ENCODE measurements around the gene POGLUT3.
A peak's percentile ranks its signal among the peaks of the same experiment; 100 is the strongest.

POGLUT3 gene

GRCh38 chr11:108472681-108473080 lies 25.5 kb downstream of the POGLUT3 start:
- ATAC-seq, result no peak

GRCh38 chr11:108468478-108468864 lies 29.7 kb downstream of the POGLUT3 start:
- ATAC-seq, result no peak

More at GRCh38 chr11:108472681-108473080, 25.5 kb downstream of the POGLUT3 start:
- TF ChIP-seq POU6F1 (CRISPR knock-in tag; IDR thresholded peaks at IDR 0.05; ENCODE audit: borderline replicate concordance, low read depth), result no peak
- TF ChIP-seq RARB (CRISPR knock-in tag; IDR thresholded peaks at IDR 0.05), result no peak
- no peak for TF ChIP-seq CSRNP3 (CRISPR knock-in tag; IDR thresholded peaks at IDR 0.05)
- TF ChIP-seq GLIS3 (CRISPR knock-in tag; IDR thresholded peaks at IDR 0.05), result no peak
- TF ChIP-seq PPARA (CRISPR knock-in tag; IDR thresholded peaks at IDR 0.05; ENCODE audit: borderline replicate concordance), result no peak
- TF ChIP-seq ZNF8 (CRISPR knock-in tag; IDR thresholded peaks at IDR 0.05), result no peak
- TF ChIP-seq TOX (CRISPR knock-in tag; IDR thresholded peaks at IDR 0.05; ENCODE audit: borderline replicate concordance), result no peak
- no peak for TF ChIP-seq BACH2 (CRISPR knock-in tag; IDR thresholded peaks at IDR 0.05; ENCODE audit: borderline replicate concordance)
- TF ChIP-seq ZNF70 (CRISPR knock-in tag; IDR thresholded peaks at IDR 0.05), result no peak

GRCh38 chr11:108467091-108467823 lies 30.9 kb downstream of the POGLUT3 start, which contains the start of gene C11orf65:
Gene C11orf65 (minus strand): TSS chr11:108467529. CDS start chr11:108461559, 5,970 bp downstream.
- peak; percentile 99 for ATAC-seq

More at GRCh38 chr11:108468478-108468864, 29.7 kb downstream of the POGLUT3 start:
- TF ChIP-seq OSR1 (CRISPR knock-in tag; IDR thresholded peaks at IDR 0.05) (no peak), PATZ1 (CRISPR knock-in tag; IDR thresholded peaks at IDR 0.05; ENCODE audit: borderline replicate concordance) (no peak), ZC3H10 (CRISPR knock-in tag; IDR thresholded peaks at IDR 0.05) (no peak)

GRCh38 chr11:108466405-108466804 lies 31.8 kb downstream of the POGLUT3 start:
- no peak for ATAC-seq
- no peak for TF ChIP-seq ZNF565 (CRISPR knock-in tag; conservative IDR thresholded peaks at IDR 0.05; ENCODE audit: low read depth)

More at GRCh38 chr11:108467091-108467823, 30.9 kb downstream of the POGLUT3 start, which contains the start of gene C11orf65:
- no peak for TF ChIP-seq ZNF70 (CRISPR knock-in tag; IDR thresholded peaks at IDR 0.05)
- peak; percentile 33; the same call in 1 of the 2 replicates for TF ChIP-seq ZFP3 (CRISPR knock-in tag; IDR thresholded peaks at IDR 0.05)
- TF ChIP-seq GLIS3 (CRISPR knock-in tag; IDR thresholded peaks at IDR 0.05), result 0 out of 2 replicates have a peak, but pooled peaks have one; percentile 35
- 0 out of 2 replicates have a peak, but pooled peaks have one; percentile 65 for TF ChIP-seq TSHZ2 (CRISPR knock-in tag; IDR thresholded peaks at IDR 0.05)

- no peak for ATAC-seq
- TF ChIP-seq ZFP3 (CRISPR knock-in tag; IDR thresholded peaks at IDR 0.05) (no peak), GLIS3 (CRISPR knock-in tag; IDR thresholded peaks at IDR 0.05) (no peak), ARNTL (CRISPR knock-in tag; IDR thresholded peaks at IDR 0.05; ENCODE audit: borderline replicate concordance, low read depth) (no peak), ZNF70 (CRISPR knock-in tag; IDR thresholded peaks at IDR 0.05) (no peak), TSHZ2 (CRISPR knock-in tag; IDR thresholded peaks at IDR 0.05) (no peak), RARB (CRISPR knock-in tag; IDR thresholded peaks at IDR 0.05) (no peak), ZNF8 (CRISPR knock-in tag; IDR thresholded peaks at IDR 0.05) (no peak), ZC3H10 (CRISPR knock-in tag; IDR thresholded peaks at IDR 0.05) (no peak), POU6F1 (CRISPR knock-in tag; IDR thresholded peaks at IDR 0.05; ENCODE audit: borderline replicate concordance, low read depth) (no peak)
These were observed 44.9 kb downstream of the POGLUT3 start for GRCh38 chr11:108453207-108453835.
